Astrocyte of the spinal cord (primary cell): ENCODE results near the gene CORO6.

ENCODE experiments used
- DNase-seq: peaks from one replicate; pipeline ENCODE4 v3.0.0; 2011; ENCODE audit warnings: low read depth, low spot score
- H3K4me3 ChIP-seq: 2 replicates; pipeline ENCODE4 v1.5.1; 2011; ENCODE audit warnings: low read depth, mild to moderate bottlenecking, low read length, moderate library complexity
- in situ Hi-C: cut with HindIII; loops from 2 replicates; pipeline ENCODE4 v1.10.0; 2017; ENCODE audit warnings: low sequenced_read_pairs
- TF ChIP-seq, protein P1 (sequence below): IDR thresholded peaks from 2 replicates; pipeline ENCODE4 v1.5.1; 2012; ENCODE audit warnings: low read depth, mild to moderate bottlenecking, low read length, inconsistent platforms

Gene CORO6

DNA sequence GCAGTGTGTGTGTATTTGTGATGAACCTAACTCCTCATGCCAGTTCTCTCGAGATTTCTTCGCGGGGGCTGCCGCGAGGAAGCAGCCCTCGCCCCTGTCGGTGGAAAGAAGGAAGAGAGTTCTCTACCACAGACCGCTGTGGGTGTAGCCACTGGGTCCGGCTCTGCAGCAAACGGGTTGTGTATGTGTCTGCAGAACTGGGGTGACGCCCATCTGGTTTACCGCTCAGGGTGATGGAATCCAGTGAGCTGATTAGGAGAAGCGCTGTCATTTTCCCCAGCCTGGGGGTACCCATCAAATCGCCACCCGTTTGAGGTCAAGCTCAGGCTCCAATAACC is 7.7 kb downstream of the CORO6 start:
- no peak for DNase-seq
- TF ChIP-seq, protein P1, sequence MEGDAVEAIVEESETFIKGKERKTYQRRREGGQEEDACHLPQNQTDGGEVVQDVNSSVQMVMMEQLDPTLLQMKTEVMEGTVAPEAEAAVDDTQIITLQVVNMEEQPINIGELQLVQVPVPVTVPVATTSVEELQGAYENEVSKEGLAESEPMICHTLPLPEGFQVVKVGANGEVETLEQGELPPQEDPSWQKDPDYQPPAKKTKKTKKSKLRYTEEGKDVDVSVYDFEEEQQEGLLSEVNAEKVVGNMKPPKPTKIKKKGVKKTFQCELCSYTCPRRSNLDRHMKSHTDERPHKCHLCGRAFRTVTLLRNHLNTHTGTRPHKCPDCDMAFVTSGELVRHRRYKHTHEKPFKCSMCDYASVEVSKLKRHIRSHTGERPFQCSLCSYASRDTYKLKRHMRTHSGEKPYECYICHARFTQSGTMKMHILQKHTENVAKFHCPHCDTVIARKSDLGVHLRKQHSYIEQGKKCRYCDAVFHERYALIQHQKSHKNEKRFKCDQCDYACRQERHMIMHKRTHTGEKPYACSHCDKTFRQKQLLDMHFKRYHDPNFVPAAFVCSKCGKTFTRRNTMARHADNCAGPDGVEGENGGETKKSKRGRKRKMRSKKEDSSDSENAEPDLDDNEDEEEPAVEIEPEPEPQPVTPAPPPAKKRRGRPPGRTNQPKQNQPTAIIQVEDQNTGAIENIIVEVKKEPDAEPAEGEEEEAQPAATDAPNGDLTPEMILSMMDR, result no peak
- in situ Hi-C loops, result no loop called here
- H3K4me3 ChIP-seq, result peak overlapping the region; percentile 26

DNA sequence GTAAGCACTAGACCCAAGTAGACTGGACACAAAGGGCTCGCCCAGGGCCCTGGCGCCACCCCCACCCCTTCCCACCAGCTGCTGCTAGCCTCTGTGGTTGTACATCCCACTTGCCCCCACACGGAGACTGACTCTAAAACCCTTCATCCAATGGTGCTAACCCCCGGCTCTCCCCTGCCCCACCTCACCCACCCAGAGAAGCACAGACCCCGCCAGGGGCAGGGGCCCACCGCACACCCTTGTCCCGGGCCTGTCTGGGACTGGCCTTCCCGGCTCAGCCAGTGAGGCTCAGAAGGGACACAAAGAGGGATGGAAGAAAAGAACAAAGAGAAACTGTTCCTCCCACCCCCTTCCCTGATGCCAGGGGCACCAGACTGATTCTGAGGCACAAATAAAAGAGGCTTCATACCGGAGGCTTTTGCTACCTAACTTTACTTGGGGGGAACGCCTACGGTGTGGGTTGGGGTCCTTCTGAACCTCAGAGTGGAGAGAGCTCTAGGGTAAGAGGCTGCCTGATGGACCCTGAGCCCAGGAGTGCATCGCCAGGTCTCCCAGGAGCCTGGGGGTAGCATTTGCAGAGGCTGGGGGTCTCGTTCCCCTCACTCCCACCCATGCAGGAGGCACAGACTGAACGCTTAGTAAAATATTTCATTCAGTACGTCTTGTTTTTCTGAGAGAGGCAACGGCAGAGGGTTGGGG is 8.2 kb downstream of the CORO6 start:
- TF ChIP-seq, protein P1, result no peak
- H3K4me3 ChIP-seq, result no peak overlapping the region
- in situ Hi-C loops, result no loop called here
- no peak for DNase-seq

DNA sequence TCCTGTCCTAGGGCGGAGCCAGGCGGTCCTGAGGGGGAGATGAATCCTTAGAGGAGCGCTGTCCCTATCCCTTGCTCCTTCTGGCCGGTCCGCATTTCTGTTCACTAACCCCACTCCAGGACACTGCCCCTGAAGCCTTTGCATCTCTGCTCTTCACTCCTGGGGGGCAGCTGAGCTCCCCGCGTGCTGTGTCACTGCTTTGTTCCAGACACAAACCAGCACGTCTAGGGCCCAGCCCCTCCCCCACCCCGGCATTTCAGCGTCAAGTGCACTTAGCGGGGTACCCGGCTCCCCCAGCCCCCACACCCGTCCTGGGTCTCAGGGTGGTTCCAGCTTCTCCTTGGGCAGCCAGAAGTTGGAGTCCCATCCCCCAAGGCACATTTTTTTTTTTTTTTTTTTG is 8.9 kb downstream of the CORO6 start:
- in situ Hi-C loops, result no loop called here
- DNase-seq, result no peak
- H3K4me3 ChIP-seq, result no peak overlapping the region
- TF ChIP-seq, protein P1, result no peak

DNA sequence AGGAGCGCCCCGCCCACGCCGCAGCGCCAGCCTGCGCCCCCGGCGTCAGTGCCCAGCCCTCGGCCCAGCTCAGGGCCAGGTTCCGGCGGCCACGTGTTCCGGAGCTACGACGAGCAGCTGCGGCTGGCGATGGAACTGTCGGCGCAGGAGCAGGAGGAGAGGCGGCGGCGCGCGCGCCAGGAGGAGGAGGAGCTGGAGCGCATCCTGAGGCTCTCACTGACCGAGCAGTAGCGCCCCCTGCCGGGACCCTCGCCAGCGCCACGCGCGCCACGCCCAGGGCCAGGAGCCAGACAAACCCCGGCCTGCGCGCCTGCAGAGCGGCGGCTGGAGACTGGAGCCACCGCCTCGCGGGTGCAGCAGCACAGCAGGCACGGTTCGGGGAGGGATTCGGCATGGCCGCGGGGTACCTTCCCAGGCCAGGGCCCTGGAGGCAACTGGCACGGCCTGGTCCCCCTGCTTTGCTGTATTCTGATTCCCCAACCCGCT is 9.3 kb downstream of the CORO6 start:
- TF ChIP-seq, protein P1, result peak; percentile 70
- no peak overlapping the region for H3K4me3 ChIP-seq
- in situ Hi-C loops, result no loop called here
- peak; percentile 86 for DNase-seq

DNA sequence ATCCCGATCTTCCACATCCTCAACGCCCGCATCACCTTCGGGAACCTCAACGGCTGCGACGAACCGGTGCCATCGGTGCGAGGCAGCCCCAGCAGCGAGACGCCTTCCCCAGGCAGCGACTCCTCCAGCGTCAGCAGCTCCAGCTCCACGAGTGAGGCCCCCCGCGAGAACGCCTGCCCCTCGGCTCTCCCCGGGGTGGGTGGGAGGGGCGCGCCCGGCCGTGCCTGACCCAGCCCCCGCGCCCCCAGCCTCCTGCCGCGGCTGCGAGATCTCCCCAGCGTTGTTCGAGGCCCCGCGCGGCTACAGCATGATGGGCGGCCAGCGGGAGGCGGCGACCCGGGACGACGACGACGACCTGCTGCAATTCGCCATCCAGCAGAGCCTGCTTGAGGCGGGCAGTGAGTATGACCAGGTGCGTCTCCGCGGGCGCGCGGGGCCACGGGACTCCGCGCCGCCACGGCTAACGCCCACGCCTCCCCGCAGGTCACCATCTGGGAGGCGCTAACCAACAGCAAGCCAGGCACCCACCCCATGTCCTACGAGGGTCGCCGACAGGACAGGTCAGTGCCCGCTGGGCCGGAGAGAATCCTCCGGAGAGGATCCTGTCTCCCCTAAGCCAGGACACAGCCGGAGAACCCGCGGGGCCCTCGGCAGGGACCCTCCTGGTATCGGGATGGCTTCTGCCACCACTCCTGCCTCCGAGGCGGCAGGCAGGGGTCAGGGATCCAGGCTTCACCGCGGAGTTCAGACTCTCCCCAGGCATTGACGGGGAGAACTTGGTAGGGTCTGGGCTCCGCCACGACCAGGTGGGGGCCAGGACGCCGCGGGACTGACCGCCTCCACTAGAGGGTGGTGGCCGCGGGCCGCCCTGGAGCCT is 10.1 kb downstream of the CORO6 start:
- DNase-seq, result no peak
- no peak overlapping the region for H3K4me3 ChIP-seq
- in situ Hi-C loops, result no loop called here
- TF ChIP-seq, protein P1, result no peak

DNA sequence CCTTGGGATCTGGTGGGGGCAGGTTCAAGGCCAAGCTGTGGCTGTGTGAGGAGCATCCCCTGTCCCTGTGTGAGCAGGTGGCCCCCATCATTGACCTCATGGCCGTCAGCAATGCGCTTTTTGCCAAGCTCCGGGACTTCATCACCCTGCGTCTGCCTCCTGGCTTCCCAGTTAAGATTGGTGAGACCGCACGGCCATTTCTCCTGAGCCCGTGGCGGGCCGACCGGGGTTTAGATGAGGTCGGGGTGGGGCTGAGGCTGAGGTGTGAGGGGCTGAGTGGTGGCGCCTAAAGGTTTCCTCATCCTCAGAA is 10.7 kb downstream of the CORO6 start:
- TF ChIP-seq, protein P1, result no peak

More for the DNA sequence above, 10.7 kb downstream of the CORO6 start:
- no peak overlapping the region for H3K4me3 ChIP-seq
- no peak for DNase-seq
- in situ Hi-C loops, result no loop called here
